NCI-H510A (cell line): ENCODE results near the gene GPT2.
"Not testable (repeated sequence)": the region's sequence is repeated elsewhere in the genome, so short reads cannot be mapped to it uniquely, and the experiment has no call there.

Source experiments
- DNase-seq: peaks from one replicate; lab custom pipeline; 2025; lab: John Stamatoyannopoulos, UW

The GPT2 gene

DNA sequence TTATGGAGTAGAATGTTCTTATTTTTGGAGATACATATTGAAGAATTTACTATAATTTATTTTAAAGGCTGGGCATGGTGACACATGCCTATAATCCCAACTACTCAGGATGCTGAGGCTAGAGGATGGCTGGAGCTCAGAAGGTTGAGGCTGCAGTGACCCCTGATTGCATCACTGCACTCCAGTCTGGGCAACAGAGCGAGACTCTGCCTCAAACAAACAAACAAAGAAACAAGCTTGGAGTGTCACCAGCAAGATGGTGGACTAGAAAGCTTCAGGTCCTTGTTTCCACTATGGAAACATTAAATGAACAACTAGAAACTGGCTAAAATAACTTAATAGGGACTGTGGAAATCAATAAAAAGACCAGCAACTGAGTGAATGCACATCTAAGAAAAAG is 17.9 kb upstream of the GPT2 start:
- DNase-seq, result no peak

DNA sequence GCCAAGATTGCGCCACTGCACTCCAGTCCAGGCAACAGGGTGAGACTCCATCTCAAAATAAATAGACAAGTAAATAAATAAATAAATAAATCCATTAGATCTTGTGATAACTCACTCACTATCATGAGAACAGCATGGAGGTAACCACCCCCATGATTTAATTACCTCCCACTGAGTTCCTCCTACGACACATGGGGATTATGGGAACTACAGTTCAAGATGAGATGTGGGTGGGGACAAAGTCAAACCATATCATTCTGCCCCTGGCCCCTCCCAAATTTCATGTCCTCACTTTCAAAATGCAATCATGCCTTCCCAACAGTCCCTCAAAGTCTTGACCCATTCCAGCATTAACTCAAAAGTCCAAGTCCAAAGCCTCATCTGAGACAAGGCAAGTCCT is 16.7 kb upstream of the GPT2 start:
- not testable (repeated sequence) for DNase-seq

DNA sequence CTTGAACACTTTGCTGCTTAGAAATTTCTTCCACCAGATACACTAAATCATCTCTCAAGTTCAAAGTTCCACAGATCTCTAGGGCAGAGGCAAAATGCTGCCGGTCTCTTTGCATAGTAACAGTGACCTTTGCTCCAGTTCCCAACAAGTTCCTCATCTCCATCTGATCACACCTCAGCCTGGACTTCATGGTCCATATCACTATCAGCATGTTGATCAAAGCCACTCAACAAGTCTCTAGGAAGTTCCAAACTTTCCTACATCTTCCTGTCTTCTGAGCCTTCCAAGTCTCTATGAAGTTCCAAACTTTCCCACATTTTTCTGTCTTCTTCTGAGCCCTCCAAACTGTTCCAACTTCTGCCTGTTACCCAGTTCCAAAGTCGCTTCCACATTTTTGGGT is 15.3 kb upstream of the GPT2 start:
- not testable (repeated sequence) for DNase-seq

DNA sequence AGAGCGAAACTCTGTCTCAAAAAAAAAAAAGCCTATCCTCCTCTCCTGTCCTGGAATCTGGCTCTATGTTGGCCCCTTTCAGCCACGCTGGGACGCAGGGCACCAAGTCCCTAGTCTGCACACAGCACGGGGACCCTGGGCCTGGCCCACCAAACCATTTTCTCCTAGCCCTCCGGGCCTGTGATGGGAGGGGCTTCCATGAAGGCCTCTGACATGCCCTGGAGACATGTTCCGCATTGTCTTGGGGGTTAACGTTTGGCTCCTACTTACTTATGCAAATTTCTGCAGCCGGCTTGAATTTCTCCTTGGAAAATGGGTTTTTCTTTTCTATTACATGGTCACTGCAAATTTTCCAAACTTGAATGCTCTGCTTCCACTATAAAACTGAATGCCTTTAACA is 12.6 kb upstream of the GPT2 start:
- no peak for DNase-seq

DNA sequence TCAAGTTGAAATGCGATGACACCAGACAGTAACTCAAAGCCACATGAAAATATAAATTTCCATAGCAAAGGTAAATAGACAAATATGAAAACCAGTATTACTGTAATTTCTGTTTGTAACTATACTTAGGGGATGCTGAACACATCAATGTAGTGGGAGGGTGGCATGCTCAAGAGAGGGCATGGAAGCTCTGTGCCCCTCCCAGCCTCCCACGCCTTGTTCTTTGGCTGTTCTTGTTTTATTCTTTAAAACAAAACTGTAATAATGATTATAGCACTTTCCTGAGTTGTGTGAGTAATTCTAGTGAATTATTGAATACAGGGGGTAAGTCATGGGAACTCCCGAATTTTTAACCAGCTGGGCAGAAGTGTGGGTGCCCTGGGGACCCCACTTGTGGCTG is 11.0 kb upstream of the GPT2 start:
- DNase-seq, result no peak

DNA sequence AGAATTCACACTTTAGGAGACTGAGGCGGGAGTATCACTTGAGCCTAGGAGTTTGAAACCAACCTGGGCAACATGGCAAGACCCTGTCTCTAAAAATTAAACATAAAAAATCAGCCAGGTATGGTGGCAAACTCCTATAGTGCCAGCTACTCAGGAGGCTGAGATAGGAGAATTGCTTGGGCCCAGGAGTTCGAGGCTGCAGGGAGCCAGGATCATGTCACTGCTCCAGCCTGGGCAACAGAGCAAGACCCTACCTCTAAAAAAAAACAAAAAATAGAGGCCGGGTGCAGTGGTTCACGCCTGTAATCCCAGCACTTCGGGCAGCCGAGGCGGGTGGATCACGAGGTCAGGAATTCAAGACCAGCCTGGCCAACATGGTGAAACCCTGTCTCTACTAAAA is 8.9 kb upstream of the GPT2 start:
- DNase-seq, result no peak

DNA sequence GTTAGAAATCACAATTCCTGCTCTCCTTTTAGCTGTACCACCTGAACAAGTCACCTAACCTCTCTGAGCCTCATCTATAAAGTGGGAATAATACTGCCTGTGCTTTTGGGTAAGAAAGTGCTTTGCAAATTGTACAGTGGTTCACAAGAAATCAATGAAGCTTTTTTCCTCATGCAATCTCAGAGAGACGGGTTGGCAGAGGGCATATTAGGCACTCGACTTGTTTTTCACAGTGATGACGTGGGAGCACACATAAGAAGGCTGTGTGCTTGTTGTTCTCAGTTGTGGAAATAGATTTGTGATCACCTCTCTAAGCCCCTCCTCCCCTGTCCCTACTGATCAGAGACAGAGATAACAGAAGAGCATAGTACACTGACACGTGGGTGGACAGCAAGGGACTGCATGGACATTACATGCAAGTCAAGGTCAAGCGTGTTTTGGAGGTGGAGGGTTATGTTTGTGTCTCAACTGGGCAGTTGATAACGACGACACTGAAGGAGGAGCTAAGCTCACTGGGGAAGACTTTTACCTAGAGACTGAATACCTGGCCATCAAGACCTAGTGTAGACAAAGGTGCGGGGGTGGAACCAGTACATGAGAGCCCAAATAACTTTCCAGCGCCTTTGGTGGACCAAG is 1.7 kb upstream of the GPT2 start:
- no peak for DNase-seq

DNA sequence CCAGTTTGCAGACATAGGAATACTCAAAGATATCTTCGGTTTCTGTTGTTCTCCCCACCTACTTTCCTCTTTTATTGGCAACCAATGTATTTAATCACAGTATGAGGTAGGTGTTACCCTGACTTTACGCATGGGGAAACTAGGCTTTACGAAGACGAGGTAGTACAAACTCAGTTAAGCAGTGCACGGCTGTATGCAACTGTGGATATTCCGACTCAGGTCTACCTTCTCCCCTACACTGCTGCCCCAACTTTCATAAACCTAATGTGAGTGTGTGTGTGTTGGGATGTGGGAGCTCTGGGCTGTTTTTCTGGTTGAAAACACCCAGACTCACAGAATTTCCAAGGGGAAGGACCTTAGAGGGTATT is 1.2 kb upstream of the GPT2 start:
- no peak for DNase-seq

DNA sequence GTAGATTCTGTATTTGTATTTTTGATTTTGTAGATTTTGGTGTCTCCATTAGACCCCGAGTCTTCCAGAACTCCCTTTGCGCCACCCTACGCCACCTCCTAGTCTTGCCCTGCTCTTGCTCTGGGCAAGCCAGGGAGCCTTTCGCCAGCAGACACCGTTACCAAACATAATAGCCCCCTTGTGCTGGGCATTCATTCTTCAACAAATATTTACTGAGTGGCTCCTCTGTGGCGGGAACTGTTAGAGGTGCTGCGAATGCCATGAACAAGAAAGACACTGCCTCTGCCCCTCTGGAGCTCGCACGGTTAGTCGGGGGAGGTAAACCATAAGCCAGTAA is 841 bp upstream of the GPT2 start:
- DNase-seq, result no peak

DNA sequence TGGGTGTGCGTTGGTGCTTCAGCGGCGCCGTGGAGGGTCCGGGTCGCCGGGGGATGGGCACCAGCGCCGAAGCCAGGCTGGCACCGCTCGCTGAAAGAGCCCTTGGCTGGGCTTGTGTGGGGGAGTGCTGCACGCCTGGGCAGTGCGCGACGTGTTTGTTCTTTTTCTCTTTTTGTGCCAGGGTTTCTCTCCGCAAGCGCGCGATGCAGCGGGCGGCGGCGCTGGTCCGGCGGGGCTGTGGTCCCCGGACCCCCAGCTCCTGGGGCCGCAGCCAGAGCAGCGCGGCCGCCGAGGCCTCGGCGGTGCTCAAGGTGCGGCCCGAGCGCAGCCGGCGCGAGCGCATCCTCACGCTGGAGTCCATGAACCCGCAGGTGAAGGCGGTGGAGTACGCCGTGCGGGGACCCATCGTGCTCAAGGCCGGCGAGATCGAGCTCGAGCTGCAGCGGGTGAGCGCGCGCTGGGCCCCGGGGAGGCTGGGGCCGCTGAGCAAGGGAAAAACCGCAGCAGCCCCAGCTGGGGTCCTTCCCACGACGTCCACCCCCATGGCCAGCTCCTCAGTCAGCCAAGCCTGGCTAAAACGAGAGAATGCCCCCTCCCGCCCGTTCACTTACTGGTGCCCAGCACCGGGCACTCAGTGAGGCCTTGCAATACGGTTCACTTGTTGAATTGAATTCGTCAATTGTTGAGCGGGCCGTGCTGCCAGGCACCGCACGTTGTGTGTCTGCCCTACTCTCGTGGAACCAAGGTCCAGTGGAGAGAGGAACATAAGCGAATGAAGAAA is 541 bp downstream of the GPT2 start:
- DNase-seq, result no peak

DNA sequence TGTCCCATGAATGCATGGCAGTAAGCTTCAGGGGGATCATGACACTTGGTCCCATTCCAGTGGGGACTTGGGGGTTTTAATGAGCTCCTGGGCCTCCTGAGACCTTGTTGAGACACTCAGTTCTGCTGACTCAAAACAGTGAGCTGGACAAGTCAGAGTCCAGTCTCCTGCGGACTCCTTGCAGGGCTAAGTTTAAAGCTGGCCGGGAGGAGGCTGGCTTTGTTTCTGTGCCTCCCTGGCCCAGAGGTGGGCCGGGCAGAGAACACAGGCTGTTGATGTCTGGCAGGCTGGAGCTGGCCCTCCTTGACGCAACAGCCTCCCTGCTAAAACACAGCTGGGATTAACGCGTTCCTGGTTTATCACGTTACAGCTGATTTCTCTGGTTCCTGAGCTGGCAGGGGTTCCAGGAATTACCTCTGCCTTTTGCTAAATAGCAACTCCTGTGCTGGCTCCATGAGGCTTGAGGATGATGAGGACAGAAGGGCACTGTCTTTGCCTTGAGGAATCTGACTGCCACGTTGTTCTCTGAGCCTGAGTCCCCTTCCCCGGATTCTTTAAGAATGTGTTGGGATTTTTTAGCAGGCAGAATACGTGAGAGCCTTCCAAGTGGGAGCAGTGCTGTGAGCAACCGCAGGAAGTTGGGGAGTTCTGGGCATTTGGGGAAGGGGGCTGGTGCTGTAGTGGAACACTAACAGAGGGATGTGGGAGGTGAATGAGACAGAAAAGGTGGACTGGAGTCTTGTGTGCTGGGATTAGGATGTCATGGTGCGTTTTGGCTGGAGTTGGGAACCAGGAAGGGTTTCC is 2.0 kb downstream of the GPT2 start:
- DNase-seq, result no peak

DNA sequence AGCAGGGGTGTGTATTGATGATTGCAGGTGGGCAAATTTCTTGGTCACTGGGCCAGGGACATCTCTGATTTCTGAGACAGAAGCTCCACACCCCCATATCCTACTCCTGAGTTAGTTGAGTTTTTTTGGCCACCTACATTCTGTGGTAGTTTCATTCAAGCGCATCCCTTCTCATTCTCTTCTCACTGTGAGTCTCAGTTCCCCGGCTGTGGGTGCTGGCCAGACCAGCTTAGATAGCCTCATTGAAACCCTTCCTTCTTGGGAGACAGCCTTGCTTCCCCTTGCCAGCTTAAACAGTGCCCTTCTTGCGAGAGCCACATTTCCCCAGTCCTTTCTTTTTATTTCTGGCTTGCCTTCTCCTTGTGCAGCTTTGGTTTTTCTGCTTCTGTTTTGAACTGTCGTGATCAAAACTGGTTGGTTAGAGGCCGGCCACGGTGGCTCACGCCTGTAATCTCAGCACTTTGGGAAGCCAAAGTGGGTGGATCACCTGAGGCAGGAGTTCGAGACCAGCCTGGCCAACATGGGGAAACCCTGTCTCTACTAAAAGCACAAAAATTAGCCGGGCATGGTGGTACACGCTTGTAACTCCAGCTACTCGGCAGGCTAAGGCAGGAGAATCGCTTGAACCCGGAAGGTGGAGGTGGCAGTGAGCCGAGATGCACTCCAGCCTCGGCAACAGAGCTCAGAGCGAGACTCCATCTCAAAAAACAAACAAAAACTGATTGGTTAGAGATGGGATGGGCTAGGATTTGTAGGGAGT is 2.8 kb downstream of the GPT2 start:
- no peak for DNase-seq

DNA sequence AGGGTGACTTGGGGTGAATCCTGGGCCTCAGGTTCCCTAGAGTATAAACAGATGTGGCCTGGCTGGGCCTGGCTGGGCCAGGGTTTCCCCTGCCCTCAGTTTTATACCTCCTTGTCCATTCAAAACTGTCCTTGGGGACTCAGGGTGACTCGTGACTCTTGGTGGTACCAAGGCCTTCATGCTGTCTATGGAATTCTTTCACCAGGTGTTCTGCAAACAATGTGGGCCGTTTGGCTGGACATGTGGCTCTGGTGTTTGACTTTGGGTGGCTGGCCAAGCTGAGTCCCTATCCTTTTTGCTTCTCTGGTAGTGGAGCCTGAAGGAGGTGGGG is 3.3 kb downstream of the GPT2 start:
- DNase-seq, result no peak

DNA sequence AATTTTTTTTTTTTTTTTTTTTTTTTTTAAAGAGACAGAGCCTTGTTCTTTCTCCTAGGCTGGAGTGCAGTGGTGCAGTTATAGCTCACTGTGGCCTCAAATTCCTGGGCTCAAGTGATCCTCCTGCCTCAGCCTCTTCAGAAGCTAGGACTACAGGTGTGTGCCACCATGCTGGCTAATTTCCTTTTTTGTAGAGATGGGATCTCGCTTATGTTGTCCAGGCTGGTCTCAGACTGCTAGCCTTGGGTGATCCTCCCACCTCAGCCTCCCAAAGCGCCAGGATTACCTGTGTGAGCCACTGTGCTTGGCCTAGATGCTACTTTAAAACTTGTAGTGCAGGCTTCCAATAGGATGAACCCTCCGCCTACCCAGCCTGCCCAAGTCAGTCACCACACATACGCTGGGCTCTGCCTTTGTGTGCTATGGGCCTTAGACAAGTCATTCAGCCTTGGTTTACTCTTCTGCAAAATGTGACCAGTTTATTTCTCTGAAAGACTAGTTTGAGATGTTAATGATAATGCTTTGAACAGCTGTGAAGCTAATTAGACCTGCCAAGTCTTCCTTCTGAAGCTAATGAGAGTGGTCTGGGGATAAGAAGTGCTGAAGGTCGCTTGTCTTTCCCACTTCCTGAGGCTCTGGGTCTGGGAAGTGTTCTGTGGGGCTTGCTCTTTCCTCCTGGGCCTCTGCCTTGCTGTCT is 5.2 kb downstream of the GPT2 start:
- DNase-seq, result no peak

DNA sequence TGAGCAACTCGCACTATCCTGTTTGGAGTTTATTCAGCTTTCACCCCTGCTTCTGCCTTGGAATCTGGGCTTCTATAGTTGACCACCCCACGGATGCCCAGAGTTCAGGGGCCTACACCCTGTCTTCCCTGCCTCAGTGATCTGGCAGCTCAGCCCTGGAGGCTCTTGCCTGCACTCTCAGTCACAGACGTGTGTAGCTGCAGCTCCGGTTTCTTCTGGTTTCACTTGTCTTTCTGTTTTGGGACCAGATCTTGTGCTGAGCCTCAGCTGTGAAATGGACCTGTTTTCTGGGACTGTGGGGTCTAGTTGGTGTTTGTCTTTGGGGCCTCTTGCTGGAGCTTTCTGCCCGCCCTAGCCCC is 5.8 kb downstream of the GPT2 start:
- DNase-seq, result no peak

DNA sequence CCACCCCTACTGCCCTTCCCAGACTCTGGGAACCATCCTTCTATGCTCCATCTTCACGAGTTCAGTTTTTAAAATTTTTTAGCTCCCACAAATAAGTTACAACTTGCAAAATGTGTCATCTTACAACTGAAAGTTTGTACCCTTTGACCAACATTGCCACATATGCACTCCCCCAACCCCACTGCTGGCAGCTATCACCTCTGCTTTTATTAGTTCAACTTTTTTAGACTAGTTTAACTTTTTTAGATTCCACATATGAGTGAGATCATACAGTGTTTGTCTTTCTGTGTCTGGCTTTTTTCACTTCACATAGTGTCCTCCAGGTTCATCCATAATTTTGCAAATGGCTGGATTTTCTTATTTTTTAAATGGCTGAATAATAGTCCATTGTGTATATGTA is 7.7 kb downstream of the GPT2 start:
- DNase-seq, result no peak

DNA sequence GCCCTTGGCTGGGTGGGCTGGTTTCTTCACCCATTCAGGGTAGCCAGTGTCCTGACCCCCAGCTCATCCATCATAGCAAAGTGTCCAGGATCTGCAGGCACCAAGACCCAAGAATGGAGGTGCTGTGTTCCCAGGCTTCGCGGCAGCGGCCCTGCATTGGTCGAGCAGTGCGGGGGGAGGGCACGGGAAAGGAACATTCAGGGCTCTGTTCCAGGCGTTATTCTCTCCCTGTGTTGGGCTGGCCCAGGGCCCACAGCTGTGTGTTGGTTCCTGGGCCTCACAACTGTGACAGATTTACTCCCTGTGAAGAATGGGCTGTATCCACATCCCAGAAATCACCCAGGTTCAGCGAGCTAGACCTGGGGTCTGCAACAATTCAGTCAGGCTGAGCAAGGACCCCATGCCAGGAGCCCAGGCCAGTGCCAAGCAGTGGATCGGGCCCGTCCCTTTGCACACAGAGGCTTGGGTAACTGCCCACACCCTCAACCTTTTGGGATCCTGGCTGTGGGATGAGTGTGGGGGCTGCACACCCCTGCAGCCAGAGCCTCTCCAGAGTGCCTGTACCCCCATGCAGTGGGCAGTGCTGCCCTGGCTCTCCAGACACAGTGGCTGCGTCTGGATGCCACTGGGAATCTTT is 10.0 kb downstream of the GPT2 start:
- DNase-seq, result no peak

DNA sequence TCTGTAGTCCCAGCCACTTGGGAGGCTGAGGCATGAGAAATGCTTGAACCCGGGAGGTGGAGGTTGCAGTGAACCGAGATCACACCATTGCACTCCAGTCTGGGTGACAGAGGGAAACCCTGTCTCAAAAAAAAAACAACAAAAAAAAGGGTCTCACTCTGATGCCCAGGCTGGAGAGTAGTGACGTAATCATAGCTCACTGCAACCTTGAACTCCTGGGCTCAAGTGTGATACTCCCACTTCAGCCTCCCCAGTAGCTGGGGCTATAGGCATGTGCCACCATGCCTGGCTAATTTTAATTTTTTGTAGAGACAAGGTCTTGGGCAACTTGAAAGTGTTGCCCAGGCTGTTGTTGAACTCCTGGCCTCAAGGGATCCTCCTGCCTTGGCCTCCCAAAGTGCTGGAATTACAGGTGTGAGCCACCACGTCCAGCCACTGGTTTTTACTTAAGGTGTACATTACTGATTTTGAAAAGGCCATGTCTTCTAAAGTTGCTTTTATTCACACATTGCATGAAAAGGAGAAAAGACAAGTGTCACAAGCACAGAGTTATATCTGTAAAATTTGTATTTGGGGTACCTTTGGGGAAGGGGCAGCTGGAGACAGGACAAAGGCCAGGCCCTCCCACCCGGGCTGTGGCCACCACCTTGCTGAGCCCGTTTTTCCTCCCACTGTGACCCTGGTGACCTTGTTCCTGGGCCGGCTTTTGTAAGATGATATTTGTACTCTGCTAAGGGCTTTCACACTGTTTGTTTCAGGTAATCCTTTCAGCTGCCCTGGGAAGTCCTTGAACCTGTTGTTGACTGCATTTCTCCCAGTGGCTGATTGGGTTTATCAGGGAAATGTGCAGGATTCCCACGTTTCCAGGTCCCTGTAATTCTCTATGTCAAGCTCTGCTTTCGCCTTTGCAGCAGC is 11.5 kb downstream of the GPT2 start:
- peak; percentile 67 for DNase-seq

DNA sequence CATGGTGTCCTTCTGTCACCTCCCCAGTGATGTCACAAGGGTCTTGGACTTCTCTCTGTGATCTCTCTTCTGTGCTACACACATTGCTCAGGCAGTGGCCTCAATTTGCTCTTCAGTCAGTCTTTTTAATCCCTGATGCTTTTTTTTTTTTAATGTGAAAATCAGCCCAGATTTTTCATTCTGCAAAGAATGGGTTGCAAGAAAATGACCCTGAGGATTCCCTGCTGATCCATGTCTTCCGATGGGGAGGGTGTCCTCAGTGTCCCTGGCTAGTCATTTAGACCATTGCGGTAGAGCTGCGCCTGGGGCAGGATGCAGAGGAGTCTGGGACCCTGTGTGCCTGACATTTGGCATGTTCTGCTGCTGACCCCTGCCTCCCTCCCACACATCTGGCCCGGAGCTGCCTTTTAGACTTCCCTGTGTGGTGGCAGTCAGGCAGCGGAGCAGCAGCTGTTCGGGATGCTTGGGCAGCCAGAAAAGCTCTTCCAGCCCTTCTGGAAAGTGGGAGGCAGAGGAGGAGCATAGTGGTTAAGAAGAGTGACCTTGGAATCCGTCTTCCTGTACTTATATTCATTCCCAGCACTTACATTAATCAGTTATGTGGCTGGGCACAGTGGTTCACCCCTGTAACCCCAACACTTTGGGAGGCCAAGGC is 12.3 kb downstream of the GPT2 start:
- no peak for DNase-seq

DNA sequence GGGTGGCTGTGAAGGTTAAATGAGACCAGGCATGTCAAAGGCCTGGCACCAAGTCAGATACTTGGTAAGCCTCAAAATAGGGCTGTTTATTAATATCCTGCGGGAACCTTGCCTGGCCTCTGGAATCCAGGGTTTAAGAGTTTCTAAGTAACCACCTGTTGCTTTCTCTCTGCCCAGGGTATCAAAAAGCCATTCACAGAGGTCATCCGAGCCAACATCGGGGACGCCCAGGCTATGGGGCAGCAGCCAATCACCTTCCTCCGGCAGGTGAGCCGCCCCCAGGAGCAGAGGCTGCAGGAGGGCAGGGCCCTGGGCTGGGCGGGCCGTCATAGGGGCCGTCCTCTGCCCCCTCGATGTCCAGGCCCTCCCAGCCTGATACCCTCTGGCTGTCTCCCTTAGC is 13.3 kb downstream of the GPT2 start:
- DNase-seq, result no peak
